Ovary (tissue), 9 donors: Measurements from ENCODE around the gene LRP1B. TPM values are rescaled to one million over a fixed set of nuclear protein-coding genes. Genes with fewer than 3 reads are reported as not detected.

Source experiments
- DNase-seq, 5 donors: peaks; one replicate each; pipeline ENCODE4 v3.0.0-alpha.2; 2019 to 2020
- H3K27ac ChIP-seq, 2 donors: fragments of 200-600 bp; one replicate each; pipeline versions ENCODE4 v1.5.1 to v1.8.0; 2019 to 2022
- H3K27me3 ChIP-seq: fragments of 200-600 bp; one replicate; pipeline ENCODE4 v1.8.0; 2022
- H3K36me3 ChIP-seq: fragments of 200-600 bp; sonication (generic); one replicate; pipeline ENCODE4 v1.5.1; 2019
- H3K4me1 ChIP-seq: one replicate; pipeline ENCODE4 v1.8.1; 2013; ENCODE audit warnings: mild to moderate bottlenecking, moderate library complexity; ENCODE audit not compliant: insufficient read depth
- H3K4me3 ChIP-seq: fragments of 200-600 bp; sonication (generic); one replicate; pipeline ENCODE4 v1.5.1; 2017
- H3K9me3 ChIP-seq, 2 donors: fragments of 200-600 bp in 1 of 2; sonication (generic) in 1 of 2; one replicate each; pipeline versions ENCODE4 v1.5.1 to v1.8.1; 2013 to 2019; ENCODE audit warnings: mild to moderate bottlenecking in 1 of 2, moderate library complexity in 1 of 2
- CTCF ChIP-seq, 3 donors: fragments of 450-650 bp in 2 of 3; fragments of 200-600 bp in 1 of 3; IDR thresholded peaks; one replicate each; pipeline versions ENCODE4 v1.5.1 to v1.8.0; 2016 to 2022; ENCODE audit warnings: antibody characterized with exemption in 3 of 3, mild to moderate bottlenecking in 1 of 3
- EP300 ChIP-seq: sonication (generic); formaldehyde crosslinking; IDR thresholded peaks from one replicate; pipeline ENCODE4 v1.6.1; 2017; ENCODE audit warnings: antibody characterized with exemption
- POLR2A ChIP-seq: fragments of 450-650 bp; IDR thresholded peaks from one replicate; pipeline ENCODE4 v1.6.1; 2017; ENCODE audit warnings: antibody characterized with exemption, mild to moderate bottlenecking, moderate library complexity
- WGBS, 3 donors: extraction: QIAGEN DNeasy Blood & Tissue Kit in 1 of 3; methylation state at CpG; one replicate each; pipeline versions ENCODE4 v1.1.5 to v1.1.7; 2013 to 2017; 5-methylcytosine and 5-hydroxymethylcytosine counted together
- intact Hi-C, 4 donors: fragments of 100-400 bp; cut with DNase I; formaldehyde crosslinking; loops; one replicate each; pipeline versions ENCODE4 v1.11.0 to v1.15.1; 2022 to 2023
- polyA plus RNA-seq, 2 donors: library from polyadenylated mRNA; stranded (reverse); fragments of 200-250 nt in 1 of 2; fragments of 350-450 nt in 1 of 2; fragmentation: Illumina TruSeq in 1 of 2; extraction: RNeasy Lipid Tissue Mini Kit (QIAGEN cat#74804) in 1 of 2; gene quantifications; one replicate each; pipeline ENCODE4 v1.2.3, GENCODE V29; 2013 to 2014
- total RNA-seq, 7 donors: library from RNA; depleted of rRNA in 2 of 7; stranded (reverse); fragments of >200 nt in 2 of 7; fragmentation: NEBNext Ultra II Directional in 3 of 7; extraction: Animal tissue kit (Norgen Biotek cat#: 25700) in 3 of 7; gene quantifications; one replicate each; pipeline versions ENCODE4 v1.1.0 to v1.2.4, GENCODE V29; 2016 to 2023
- donor health status: DM: no; HTN: no; CAD: no; lungs with moderate emphysema.
- donor health status: DM: no; HTN: no; CAD: no.
- donor health status: Bipolar disorder and iron deficiency.
- donor health status: DM: yes; HTN: yes; CAD: no.
- donor health status: DM: no; HTN: no; CAD: no.
- donor health status: DM: yes; HTN: yes; CAD: no.

Gene LRP1B
- total and polyA plus RNA-seq, 9 donors = 0.08 to 2.6 (median 0.37) TPM

DNA sequence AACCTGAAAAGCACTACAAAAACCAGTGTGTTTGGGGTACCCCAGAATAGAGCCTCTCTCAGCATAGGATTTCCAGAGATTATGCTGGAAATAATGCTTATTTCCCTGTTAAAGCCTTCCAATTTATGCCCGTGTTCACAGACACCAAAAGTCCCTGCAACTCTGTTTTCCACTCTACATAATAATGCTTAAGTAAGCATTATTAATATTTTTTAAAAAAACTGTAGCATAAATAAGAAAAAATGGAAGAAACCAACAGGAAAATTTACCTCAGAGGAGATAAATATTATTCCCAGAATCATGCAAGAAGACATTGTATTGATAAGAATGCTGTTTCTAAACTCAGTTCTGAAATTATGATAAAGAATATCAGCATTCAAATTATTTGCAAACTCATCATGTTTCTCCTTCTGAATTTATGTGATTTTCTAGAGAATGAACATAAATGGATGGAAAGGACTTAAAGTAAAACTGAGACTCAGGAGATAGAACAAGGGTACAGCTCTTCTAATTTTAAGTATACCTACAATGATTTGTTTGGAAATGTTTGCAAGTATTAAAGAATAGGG lies 241.7 kb downstream of the LRP1B start:
- no peak overlapping the region for H3K4me3 ChIP-seq
- intact Hi-C loops = no loop called here
- no peak for DNase-seq
- WGBS, 3 donors = 60 to 79% (median 79%) methylated on average over 1 of the region's 1 CpG
- no peaks in the 10 kb centered on the region for H3K27me3 ChIP-seq
- no peaks in the 10 kb centered on the region for H3K4me1 ChIP-seq
- H3K36me3 ChIP-seq = no peaks in the 10 kb centered on the region
- no peaks in the 10 kb centered on the region for H3K9me3 ChIP-seq
- H3K27ac ChIP-seq = no peak overlapping the region
- TF ChIP-seq EP300 (no peak), CTCF (IDR thresholded peaks at IDR 0.05) (no peak), POLR2A (no peak)

DNA sequence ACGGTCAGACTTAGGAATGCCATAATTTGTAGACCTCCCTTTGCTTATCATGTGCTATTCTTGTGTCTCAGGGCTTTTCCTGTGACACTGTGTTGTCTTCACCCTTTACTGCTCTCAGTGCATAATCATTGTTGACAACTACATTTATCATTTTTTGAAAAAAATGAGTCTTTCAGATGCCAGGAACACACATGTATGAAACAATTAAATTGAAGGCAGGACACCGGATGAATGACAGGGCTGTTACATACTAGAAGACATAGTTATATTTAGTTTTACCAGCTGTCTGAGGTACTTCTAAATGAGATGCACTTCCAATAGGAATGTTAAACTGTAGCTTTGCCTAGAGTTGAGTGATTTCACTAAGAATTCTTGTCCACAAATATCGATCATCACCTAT lies 243.5 kb downstream of the LRP1B start:
- DNase-seq = no peak
- H3K4me3 ChIP-seq = no peak overlapping the region
- intact Hi-C loops = no loop called here
- no peaks in the 10 kb centered on the region for H3K9me3 ChIP-seq
- no peaks in the 10 kb centered on the region for H3K36me3 ChIP-seq
- H3K27ac ChIP-seq = no peak overlapping the region
- H3K4me1 ChIP-seq = no peaks in the 10 kb centered on the region
- H3K27me3 ChIP-seq = no peaks in the 10 kb centered on the region
- WGBS, 3 donors = 82 to 88% (median 87%) methylated on average over 3 of the region's 3 CpGs
- no peak for TF ChIP-seq EP300
- TF ChIP-seq POLR2A = no peak
- TF ChIP-seq CTCF (IDR thresholded peaks at IDR 0.05) = no peak

- H3K4me3 ChIP-seq = no peak overlapping the region
- H3K27me3 ChIP-seq = no peaks in the 10 kb centered on the region
- WGBS, 3 donors = 9 to 44% (median 17%) methylated on average over 1 of the region's 1 CpG
- TF ChIP-seq POLR2A (no peak), EP300 (no peak), CTCF (IDR thresholded peaks at IDR 0.05) (no peak)
- intact Hi-C loops = no loop called here
- H3K9me3 ChIP-seq = no peaks in the 10 kb centered on the region
- H3K36me3 ChIP-seq = no peaks in the 10 kb centered on the region
- H3K4me1 ChIP-seq = no peaks in the 10 kb centered on the region
- DNase-seq = no peak
- no peak overlapping the region for H3K27ac ChIP-seq
These were observed 252.8 kb downstream of the LRP1B start for GRCh38 chr2:141878016-141878415.

DNA sequence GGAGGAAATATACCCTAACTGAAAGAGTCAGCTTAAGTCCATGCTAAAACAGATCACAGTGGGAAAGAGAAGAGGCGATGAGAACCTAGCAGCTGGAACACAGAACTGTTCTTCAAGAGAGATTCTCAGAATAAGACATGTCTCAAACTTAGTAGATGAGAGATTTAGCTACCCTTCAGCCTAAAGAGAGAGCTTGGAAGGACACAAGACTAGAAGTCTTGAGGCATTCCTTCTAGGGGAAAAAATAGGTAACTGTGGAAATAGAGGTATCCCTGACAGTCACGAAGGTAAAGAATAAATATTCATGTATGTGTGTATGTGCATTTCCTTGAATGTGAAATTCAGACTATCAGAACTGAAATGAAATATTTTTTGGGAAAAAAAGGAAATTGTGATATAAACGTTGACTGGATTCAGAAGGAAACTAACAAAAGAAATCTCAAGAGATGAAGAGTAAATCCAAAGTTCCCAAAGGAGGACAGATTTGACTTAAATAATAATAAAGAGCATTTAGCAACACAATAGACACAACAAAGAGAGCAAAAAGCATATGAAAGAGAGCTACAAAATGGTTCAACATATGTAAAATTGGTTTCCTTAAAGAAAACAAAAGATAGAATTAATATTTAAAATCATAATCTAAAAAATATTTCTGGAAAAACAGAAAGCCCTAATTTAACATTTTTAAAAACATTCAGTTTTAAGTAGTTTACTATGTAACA lies 258.7 kb downstream of the LRP1B start:
- no peak overlapping the region for H3K4me3 ChIP-seq
- H3K4me1 ChIP-seq = no peaks in the 10 kb centered on the region
- intact Hi-C loops = no loop called here
- no peak overlapping the region for H3K27ac ChIP-seq
- 69 to 72% (median 72%) methylated on average over 3 of the region's 3 CpGs for WGBS, 3 donors
- no peaks in the 10 kb centered on the region for H3K27me3 ChIP-seq
- no peaks in the 10 kb centered on the region for H3K36me3 ChIP-seq
- no peaks in the 10 kb centered on the region for H3K9me3 ChIP-seq
- no peak for DNase-seq
- TF ChIP-seq CTCF (IDR thresholded peaks at IDR 0.05) (no peak), EP300 (no peak), POLR2A (no peak)
